HG02870 (cell line): ENCODE data around the gene TUBB8.
"Not testable (repeated sequence)": the region's sequence is repeated elsewhere in the genome, so short reads cannot be mapped to it uniquely, and the experiment has no call there.

Experiments used
- ATAC-seq: cut with Tn5 transposase; IDR thresholded peaks from one replicate; pipeline ENCODE4 v1.9.1; 2021; ENCODE audit warnings: mild to moderate bottlenecking, moderate library complexity; ENCODE audit not compliant: unreplicated experiment

TUBB8 gene

DNA sequence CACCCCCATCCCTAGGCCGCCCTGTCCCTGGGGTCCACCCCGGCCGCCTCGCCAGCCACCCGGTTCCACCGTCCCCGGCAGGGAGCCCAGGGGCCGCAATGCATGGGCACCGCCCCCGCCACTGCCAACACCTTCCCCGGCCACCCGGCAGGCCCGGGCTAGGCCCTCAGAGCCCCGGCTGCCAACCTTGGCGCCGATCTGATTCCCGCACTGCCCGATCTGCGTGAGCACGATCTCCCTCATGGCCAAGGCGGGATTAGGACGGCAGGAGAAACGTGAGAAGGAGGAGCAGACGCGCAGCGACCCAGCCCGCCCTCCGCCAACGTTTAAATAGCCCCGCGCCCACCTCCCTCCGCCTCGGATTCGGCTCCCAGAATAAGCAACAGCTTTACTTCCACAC lies at the start of gene TUBB8:
TUBB8 (minus strand) TSS at position 301 of the 400 bp plus-strand sequence; CDS start at position 243, 58 bp downstream.
- ATAC-seq = no peak

DNA sequence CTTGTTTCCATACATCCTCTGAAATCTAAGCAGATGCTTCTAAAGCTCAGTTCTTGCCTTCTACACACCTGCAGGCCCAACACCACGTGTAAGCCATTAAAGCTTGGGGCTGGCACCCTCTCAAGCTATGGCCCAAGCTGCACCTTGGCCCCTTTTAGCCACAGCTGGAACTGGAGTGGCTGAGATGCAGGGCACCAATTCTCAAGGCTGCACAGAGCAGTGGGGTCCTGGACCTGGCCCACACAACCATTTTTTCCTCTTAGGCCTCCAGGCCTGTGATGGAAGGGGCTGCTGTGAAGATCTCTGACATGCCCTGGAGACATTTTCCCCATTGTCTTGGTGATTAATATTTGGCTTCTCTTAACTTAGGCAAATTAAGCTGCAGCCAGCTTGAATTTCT lies 47.4 kb upstream of the TUBB8 start:
- ATAC-seq = no peak

- no peak for ATAC-seq
Observed at GRCh38 chr10:95356-96115, 46.4 kb upstream of the TUBB8 start.

- ATAC-seq = no peak
Observed at GRCh38 chr10:94613-95012, 45.5 kb upstream of the TUBB8 start.

GRCh38 chr10:92846-93245 lies 43.8 kb upstream of the TUBB8 start:
- ATAC-seq = no peak

- no peak for ATAC-seq
Observed at GRCh38 chr10:92153-92552, 43.1 kb upstream of the TUBB8 start.

DNA sequence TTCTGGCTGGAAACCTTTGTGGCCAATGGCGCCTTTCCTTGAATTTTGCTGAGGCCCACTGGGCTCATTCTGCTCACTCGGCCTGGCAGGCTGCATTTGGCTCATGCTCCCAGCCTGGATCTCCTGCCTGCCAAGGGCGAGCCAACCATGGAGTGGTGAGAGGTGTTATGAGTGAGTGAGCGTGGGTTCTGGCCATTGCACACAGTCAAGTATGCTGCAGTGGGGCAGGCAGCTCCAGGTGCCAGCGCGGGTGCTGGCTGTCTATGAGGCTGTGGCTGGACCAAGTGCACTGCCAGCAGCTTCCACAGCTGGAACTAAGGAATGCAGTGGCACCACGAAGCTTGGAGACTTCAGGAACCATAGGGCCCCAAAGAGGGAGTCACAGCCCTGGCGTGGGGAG lies 42.2 kb upstream of the TUBB8 start:
- ATAC-seq = no peak

DNA sequence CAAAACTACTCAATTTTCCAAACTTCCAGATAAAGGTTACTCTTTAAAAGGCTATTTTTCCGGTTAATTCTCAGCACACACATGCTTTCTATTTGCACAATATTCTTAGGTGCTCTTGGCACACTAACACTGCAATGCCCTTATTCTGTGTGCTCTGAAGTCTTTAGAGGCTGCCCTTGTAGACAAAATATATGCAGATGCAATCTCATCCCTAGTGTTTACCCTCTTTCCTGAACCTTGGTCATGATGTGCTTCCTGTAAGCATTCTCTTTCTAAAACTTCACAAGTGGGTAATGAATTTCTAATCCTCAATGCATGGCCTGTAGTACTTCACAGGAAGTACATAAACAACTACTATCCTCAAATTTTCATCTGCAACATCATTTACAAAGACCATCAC lies 41.1 kb upstream of the TUBB8 start:
- no peak for ATAC-seq

DNA sequence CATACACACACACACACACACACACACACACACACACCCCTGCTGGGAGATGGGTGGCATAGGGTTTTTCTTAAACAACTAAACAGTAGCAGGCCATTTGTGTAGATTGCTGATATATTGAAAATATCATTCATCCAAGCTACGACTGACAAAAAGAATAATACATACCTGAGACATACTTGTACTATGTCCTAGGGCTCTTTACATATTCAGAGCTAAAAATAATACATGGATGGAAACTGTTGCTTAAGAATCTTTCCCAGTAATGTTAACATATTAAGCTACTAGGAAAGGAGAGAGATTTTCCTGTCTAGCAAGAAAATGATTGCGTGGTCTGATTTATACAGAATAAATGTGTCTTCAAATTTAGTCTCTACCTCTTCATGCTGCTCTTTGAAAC lies 40.2 kb upstream of the TUBB8 start:
- ATAC-seq = no peak

DNA sequence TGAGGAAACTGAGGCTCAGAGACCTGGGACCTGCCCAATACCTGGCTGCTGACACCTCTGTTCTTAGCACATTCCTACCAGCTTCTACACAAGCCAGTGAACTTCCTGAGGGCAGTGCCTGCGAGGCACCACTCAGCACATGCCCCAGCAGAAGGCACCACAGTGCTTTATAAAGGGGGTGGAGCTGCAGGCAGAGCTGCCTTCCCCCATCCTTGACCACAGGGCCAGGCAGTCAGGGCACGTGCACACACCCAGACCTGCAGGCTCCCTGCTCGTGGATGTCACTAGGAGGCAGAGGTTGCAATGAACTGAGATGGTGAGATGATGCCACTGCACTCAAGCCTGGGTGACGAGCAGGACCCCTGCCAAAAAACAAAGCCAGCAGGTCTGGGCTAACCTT lies 39.2 kb upstream of the TUBB8 start:
- ATAC-seq = no peak

- ATAC-seq = no peak
Observed at GRCh38 chr10:87177-88080, 38.3 kb upstream of the TUBB8 start.

GRCh38 chr10:86031-86430 lies 36.9 kb upstream of the TUBB8 start:
- ATAC-seq = no peak

GRCh38 chr10:85044-85443 lies 35.9 kb upstream of the TUBB8 start:
- no peak for ATAC-seq

DNA sequence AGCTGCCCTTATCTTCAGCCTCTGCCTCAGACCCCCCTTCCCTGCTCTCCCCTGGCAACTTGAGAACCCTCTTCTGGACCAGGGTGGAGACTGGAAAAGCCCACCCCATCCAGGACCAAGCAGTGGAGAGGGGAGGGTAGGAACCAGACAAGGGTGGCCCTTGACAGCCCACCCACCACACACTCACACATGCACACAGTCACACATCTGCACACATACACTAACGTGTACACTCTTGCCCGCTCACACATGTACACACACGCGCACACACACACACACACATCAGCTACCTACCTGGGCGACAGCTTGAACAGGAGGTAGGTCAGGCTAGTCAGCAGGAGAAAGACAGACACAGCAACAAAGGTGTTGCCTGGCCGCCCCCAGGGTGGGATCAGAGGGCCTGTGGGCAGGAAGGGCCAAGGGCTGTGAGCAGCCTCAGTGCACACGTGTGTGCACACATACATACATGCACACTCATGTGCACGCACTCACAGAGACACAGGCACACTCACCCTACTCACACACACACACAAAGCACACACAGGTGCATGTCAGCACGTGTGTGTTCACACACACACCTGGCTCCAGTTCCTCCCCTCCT lies 34.9 kb upstream of the TUBB8 start:
- ATAC-seq = no peak

DNA sequence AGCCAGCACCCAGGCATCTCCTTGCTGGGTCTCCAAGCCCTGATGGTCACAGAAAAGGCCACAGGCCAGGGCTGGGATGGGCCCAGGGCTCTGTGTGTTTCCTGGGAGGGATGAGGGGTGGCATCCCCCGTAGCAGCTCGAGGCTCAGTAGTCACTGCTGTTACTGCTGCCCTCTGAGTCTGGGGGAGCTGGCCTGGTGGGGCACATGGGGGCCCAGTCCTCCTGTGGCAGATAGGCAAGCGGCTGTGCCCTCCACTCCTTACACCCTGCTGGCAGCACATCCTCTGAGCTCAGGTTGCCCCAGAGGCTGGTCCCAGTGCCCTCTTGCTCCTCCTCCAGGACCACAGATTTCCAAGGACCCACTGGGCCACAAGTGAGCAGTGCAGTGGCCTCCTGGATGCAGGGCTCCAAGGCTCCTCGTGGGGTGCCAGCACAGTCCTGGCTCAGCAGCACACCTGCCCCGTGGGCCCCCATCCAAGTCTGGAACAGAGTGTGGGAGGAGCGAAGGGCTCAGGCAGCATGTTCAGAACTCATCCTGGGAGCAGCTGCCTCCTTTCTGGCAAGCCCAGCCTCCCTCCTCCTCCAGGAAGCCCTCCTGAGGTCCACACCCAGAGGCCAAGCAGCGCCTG lies 31.5 kb upstream of the TUBB8 start:
- ATAC-seq = no peak

DNA sequence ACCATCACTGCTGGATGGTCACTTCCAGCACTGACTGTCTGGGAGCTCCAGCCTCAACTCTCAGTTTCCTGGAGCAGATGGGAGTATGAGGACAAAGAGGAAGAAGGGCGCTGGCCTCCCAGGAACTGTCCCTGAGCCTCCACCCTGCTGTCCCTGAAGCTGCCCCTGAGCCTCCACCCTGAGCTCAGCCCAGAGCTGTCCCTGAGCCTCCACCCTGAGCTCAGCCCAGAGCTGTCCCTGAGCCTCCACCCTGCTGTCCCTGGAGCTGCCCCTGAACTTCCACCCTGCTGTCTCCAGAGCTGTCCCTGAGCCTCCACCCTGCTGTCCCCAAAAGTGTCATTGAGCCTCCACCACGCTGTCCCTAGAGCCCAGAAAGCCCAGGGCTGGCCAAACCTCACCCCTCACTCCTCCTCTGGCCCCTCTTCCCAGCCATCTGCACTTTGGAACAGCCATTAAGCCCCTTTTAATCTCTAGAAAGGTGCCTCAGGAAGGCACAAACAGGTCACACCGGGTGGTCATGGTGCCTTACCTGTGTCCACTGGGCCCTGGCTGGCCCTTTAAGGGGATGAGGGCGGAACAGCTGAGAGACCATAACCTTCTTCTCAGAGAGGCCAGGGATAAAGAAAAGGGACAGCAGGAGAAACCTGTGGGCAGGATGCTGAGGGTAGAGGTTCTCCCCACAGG lies 30.6 kb upstream of the TUBB8 start:
- ATAC-seq = no peak

DNA sequence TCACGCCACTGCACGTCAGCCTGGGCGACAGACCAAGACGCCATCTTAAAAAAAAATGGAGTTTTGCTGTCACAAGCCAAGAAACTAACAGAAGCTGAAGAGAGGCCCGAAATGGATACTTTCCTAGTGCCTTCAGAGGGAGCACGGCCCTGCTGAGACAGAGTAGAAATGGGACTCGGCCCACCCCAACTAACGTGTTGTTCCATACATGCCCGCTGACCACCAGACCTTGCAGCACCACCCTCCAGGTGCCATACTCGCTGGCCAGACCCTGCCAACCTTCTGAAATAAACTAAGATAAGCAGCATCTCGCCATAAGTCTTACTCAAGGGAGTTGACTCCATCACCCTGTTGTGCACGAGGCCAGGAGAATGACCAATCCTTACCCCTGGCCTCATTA lies 29.5 kb upstream of the TUBB8 start:
- no peak for ATAC-seq

DNA sequence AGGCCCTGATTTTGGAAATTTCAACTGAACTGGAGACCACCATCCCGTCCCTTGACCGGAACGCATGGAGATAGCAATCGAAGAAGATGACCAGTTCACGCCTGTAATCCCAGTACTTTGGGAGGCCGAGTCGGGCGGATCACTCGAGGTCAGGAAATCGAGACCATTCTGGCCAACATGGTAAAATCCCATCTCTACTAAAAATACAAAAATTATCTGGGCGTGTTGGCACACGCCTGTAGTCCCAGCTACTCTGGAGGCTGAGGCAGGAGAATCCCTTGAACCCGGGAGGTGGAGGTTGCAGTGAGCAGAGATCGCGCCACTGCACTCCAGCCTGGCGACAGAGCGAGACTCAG lies 25.1 kb upstream of the TUBB8 start:
- ATAC-seq = not testable (repeated sequence)

DNA sequence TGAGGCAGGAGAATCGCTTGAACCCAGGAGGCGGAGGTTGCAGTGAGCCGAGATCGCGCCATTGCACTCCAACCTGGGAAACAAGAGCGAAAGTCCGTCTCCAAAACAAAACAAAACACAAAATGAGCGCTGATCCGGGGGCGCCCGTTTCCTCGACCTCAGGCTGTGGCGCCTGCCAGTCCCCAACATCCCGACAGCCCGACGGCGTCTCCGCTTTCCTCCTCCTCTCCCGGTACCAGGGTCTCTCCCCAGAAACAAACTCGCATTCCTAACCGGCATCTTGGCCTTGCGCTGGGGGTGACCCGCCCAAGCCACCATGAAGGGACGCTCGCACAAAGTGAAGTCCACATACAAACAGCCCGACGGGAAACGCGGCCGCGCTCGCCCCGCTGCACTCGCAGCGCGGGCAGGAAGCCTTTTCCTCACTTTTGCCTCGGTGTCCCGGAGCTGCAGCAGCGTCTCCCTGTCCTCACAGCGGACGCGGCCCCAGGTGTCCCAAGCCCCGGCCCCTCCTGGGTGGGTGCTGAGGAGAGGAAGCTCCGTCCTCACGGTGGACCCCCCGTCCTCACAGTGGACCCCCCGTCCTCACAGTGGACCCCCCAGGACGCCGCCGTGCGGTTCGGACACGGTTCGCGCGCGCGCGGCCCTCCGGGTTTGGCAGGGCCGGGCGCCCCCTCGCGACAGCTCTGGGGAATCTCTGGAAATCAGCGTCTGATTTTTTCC lies 24.6 kb upstream of the TUBB8 start:
- ATAC-seq = not testable (repeated sequence)

- ATAC-seq = not testable (repeated sequence)
Observed at GRCh38 chr10:68156-68555, 19.1 kb upstream of the TUBB8 start.
